Uterus (tissue), 2 donors: ENCODE measurements around the gene TMEM50A.
"Not testable (repeated sequence)": the region's sequence is repeated elsewhere in the genome, so short reads cannot be mapped to it uniquely, and the experiment has no call there.

ENCODE experiments used
- CTCF ChIP-seq, 4 experiments: fragments of 200-600 bp in 2 of 4; fragments of 450-650 bp in 2 of 4; sonication (generic) in 2 of 4; IDR thresholded peaks; one replicate each; pipeline ENCODE4 v1.5.1; 2016 to 2019; ENCODE audit warnings: antibody characterized with exemption in 4 of 4, mild to moderate bottlenecking in 2 of 4, moderate library complexity in 1 of 4
- POLR2A ChIP-seq, 2 donors: fragments of 450-650 bp; IDR thresholded peaks; one replicate each; pipeline ENCODE4 v1.6.1; 2016; ENCODE audit warnings: antibody characterized with exemption in 2 of 2, mild to moderate bottlenecking in 1 of 2, moderate library complexity in 1 of 2

GRCh38 chr1:25336922-25337354 is 1.2 kb upstream of the TMEM50A start:
- peak in 1 of 4 experiments; percentile 3 for TF ChIP-seq CTCF (IDR thresholded peaks at IDR 0.05)
- TF ChIP-seq POLR2A (IDR thresholded peaks at IDR 0.05), result not testable (repeated sequence)
